Astrocyte (in vitro differentiated cells and primary cell): Measurements from ENCODE around the gene DUSP6. TPM values are rescaled to one million over a fixed set of nuclear protein-coding genes. Genes with fewer than 3 reads are reported as not detected.

Experiments
- DNase-seq: peaks from one replicate; pipeline ENCODE4 v3.0.0-alpha.2; 2010; ENCODE audit warnings: low read depth
- FAIRE-seq: peaks from 2 replicates; lab custom pipeline; 2011; peaks lifted over from hg19 to GRCh38; lab: Jason Lieb, UNC
- H2AFZ ChIP-seq: 2 replicates; pipeline ENCODE4 v1.6.0; 2012; ENCODE audit warnings: low read depth, low read length, inconsistent platforms
- H3K27ac ChIP-seq: 2 replicates; pipeline ENCODE4 v1.5.1; 2011; ENCODE audit warnings: low read depth, low read length, inconsistent platforms
- H3K27me3 ChIP-seq: 2 replicates; pipeline ENCODE4 v1.6.0; 2011; ENCODE audit warnings: low read length, inconsistent platforms; ENCODE audit not compliant: insufficient read depth
- H3K36me3 ChIP-seq: 2 replicates; pipeline ENCODE4 v1.5.1; 2011; ENCODE audit warnings: low read length, inconsistent platforms; ENCODE audit not compliant: insufficient read depth
- H3K4me1 ChIP-seq: 2 replicates; pipeline ENCODE4 v1.5.1; 2011; ENCODE audit warnings: low read length, inconsistent platforms; ENCODE audit not compliant: insufficient read depth
- H3K4me2 ChIP-seq: 2 replicates; pipeline ENCODE4 v1.6.0; 2012; ENCODE audit warnings: low read length, inconsistent platforms
- H3K4me3 ChIP-seq: 2 replicates; pipeline ENCODE4 v1.5.1; 2011; ENCODE audit warnings: low read depth, mild to moderate bottlenecking, low read length, inconsistent platforms; ENCODE audit not compliant: insufficient read depth
- H3K79me2 ChIP-seq: 2 replicates; pipeline ENCODE4 v1.6.0; 2012; ENCODE audit warnings: mild to moderate bottlenecking, low read length, inconsistent platforms; ENCODE audit not compliant: insufficient read depth
- H3K9ac ChIP-seq: 2 replicates; pipeline ENCODE4 v1.6.0; 2012; ENCODE audit warnings: mild to moderate bottlenecking, low read length, inconsistent platforms
- H3K9me3 ChIP-seq: 2 replicates; pipeline ENCODE4 v1.5.1; 2012; ENCODE audit warnings: low read depth, mild to moderate bottlenecking, low read length, inconsistent platforms; ENCODE audit not compliant: insufficient read depth
- H4K20me1 ChIP-seq: 2 replicates; pipeline ENCODE4 v1.6.0; 2012; ENCODE audit warnings: low read length, inconsistent platforms; ENCODE audit not compliant: insufficient read depth
- H3K27ac Mint-ChIP-seq: one replicate; pipeline ENCODE4 v1.8.0; 2021; ENCODE audit warnings: mild to moderate bottlenecking, mixed read lengths; ENCODE audit not compliant: unreplicated experiment
- H3K27me3 Mint-ChIP-seq: one replicate; pipeline ENCODE4 v1.8.0; 2021; ENCODE audit warnings: low read depth, mixed read lengths; ENCODE audit not compliant: unreplicated experiment
- H3K36me3 Mint-ChIP-seq: one replicate; pipeline ENCODE4 v1.8.0; 2021; ENCODE audit warnings: low read depth, mixed read lengths; ENCODE audit not compliant: unreplicated experiment
- H3K4me1 Mint-ChIP-seq: one replicate; pipeline ENCODE4 v1.8.0; 2021; ENCODE audit warnings: low read depth, mixed read lengths; ENCODE audit not compliant: unreplicated experiment
- H3K4me3 Mint-ChIP-seq: one replicate; pipeline ENCODE4 v1.8.0; 2021; ENCODE audit warnings: mild to moderate bottlenecking, moderate library complexity, mixed read lengths; ENCODE audit not compliant: unreplicated experiment
- H3K9me3 Mint-ChIP-seq: one replicate; pipeline ENCODE4 v1.8.0; 2021; ENCODE audit warnings: mild to moderate bottlenecking, mixed read lengths; ENCODE audit not compliant: unreplicated experiment
- CTCF ChIP-seq: IDR thresholded peaks from 2 replicates; pipeline ENCODE4 v1.5.1; 2011; ENCODE audit warnings: low read depth, mild to moderate bottlenecking, inconsistent platforms, low read length, moderate library complexity; ENCODE audit not compliant: insufficient read depth
- EZH2 ChIP-seq: IDR thresholded peaks from 2 replicates; pipeline ENCODE4 v1.6.1; 2012; ENCODE audit warnings: mild to moderate bottlenecking, low read length, inconsistent platforms; ENCODE audit not compliant: insufficient read depth
- total RNA-seq: library from RNA; stranded (reverse); gene quantifications from 2 replicates; pipeline ENCODE4 v1.2.1, GENCODE V29; 2021

DUSP6 gene
- total RNA-seq, 1 donor from 2014 or later, result 63.0 TPM

GRCh38 chr12:89392391-89392790 lies 40.1 kb upstream of the DUSP6 start:
- H3K79me2 ChIP-seq, result no peaks in the 10 kb centered on the region
- Mint-ChIP-seq H3K9me3 (no peaks in the 10 kb centered on the region), H3K4me1 (peaks cover 22% of the 10 kb centered on the region), H3K4me3 (no peak overlapping the region), H3K36me3 (peaks cover 3% of the 10 kb centered on the region), H3K27me3 (no peaks in the 10 kb centered on the region), H3K27ac (no peak overlapping the region)
- no peak overlapping the region for H3K4me3 ChIP-seq
- no peaks in the 10 kb centered on the region for H4K20me1 ChIP-seq
- no peaks in the 10 kb centered on the region for H3K36me3 ChIP-seq
- no peaks in the 10 kb centered on the region for H3K9me3 ChIP-seq
- FAIRE-seq (no peak), DNase-seq (no peak)
- H3K27me3 ChIP-seq, result no peaks in the 10 kb centered on the region
- peaks cover 14% of the 10 kb centered on the region for H3K4me1 ChIP-seq
- H3K4me2 ChIP-seq, result no peak overlapping the region
- no peak overlapping the region for H2AFZ ChIP-seq
- no peak for TF ChIP-seq EZH2
- TF ChIP-seq CTCF, result no peak
- H3K9ac ChIP-seq, result no peak overlapping the region
- no peak overlapping the region for H3K27ac ChIP-seq

- Histone ChIP-seq H3K4me1 (peaks cover 14% of the 10 kb centered on the region), H3K27me3 (no peaks in the 10 kb centered on the region), H3K79me2 (no peaks in the 10 kb centered on the region), H2AFZ (no peak overlapping the region), H3K4me3 (no peak overlapping the region), H4K20me1 (no peaks in the 10 kb centered on the region), H3K9me3 (no peaks in the 10 kb centered on the region), H3K27ac (no peak overlapping the region), H3K9ac (no peak overlapping the region), H3K4me2 (no peak overlapping the region), H3K36me3 (no peaks in the 10 kb centered on the region)
- DNase-seq, result no peak
- Mint-ChIP-seq H3K9me3 (no peaks in the 10 kb centered on the region), H3K4me3 (no peak overlapping the region), H3K27ac (no peak overlapping the region), H3K4me1 (peaks cover 22% of the 10 kb centered on the region), H3K36me3 (peaks cover 3% of the 10 kb centered on the region), H3K27me3 (no peaks in the 10 kb centered on the region)
- TF ChIP-seq EZH2, result no peak
- no peak for TF ChIP-seq CTCF
- FAIRE-seq, result no peak
Measured at GRCh38 chr12:89391726-89392336, 39.5 kb upstream of the DUSP6 start.
